CD4-positive, alpha-beta T cell treated with Interleukin-21 for 1 hour (primary cell): Measurements from ENCODE around the gene KCNT1.

Experiments used
- DNase-seq: peaks from one replicate; pipeline ENCODE4 v3.0.0-alpha.2; 2020

Gene KCNT1

DNA sequence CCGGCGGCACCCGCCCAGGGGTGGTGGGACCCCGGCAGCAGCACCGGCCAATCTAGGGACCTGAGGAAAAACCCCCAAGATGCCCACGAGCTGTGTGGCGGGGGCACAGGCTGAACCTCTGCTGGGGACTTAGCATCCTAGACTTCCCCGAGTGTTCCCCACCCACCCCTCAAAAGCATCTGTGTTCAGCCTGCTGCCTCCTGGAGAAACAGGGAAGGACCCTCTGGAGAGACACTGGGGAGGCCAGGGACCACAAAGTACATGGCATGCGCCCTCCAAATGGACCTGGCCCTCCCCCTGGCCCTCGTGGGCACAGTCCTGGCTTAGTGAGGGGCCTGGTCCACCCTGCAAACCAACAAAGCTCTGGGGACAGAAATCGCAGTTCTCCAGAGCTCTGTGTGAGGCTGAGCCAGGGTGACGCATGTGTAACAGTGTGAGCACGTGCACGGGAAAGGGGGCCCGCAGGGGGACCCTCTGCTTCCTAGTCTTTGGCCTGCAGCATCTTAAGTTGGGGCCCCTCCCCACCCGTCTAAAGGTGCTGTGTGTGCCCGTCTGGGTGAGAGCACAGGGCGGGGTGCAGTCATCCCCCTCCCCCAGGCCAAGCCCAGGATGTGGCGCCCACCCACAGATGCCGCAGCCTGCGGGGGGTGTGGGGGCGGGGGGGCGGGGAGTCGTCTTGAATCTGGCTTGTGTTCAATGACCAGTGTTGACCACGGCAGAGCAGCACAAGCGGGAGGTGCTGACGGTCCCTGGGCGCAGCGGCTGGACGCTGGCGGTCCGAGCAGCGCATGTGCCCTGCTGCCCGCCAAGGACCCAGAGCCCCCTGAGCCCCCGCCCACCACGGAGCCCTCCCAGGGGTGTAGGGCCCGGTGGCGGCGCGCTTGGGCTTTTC is 672 bp upstream of the KCNT1 start:
- DNase-seq, result no peak

DNA sequence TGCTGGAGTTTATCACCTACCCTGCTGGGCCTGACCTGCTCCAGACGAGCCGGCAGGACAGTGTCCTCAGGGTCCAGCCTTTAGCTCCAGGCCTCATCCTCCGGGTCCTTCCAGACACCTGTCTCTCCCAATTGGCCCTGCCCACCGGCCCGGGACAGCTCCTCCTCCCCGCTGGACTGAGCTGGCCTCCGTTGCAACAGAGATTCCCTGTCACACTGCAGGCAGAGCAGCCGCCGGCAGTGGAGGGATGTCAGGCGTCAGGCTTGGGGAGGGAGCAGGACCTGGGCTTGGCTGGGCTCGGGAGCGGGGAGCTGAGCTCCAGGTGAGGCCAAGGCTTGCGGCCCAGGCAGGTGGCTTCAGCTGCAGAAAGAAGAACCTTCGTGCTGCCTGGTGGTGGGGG is 1.7 kb downstream of the KCNT1 start:
- no peak for DNase-seq

DNA sequence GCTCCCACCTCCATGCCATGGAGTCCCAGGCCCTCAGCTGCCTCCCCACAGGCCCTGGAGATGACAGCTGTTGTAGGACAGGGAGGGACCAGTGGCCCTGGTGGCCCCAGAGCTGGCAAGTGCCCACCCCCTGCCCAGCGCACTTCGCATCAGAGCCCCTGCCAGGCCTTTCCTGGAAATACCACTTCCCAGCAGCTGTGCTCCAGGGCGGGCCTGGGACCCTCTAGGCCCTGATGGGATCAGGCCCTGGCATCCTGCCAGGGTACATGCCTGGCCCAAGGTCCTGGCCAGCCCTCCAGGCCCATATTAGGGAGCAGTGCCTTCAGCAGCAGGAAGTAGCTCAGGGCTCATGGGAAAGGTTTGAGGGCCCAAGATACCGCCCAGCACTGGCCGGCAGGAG is 2.5 kb downstream of the KCNT1 start:
- DNase-seq, result no peak

DNA sequence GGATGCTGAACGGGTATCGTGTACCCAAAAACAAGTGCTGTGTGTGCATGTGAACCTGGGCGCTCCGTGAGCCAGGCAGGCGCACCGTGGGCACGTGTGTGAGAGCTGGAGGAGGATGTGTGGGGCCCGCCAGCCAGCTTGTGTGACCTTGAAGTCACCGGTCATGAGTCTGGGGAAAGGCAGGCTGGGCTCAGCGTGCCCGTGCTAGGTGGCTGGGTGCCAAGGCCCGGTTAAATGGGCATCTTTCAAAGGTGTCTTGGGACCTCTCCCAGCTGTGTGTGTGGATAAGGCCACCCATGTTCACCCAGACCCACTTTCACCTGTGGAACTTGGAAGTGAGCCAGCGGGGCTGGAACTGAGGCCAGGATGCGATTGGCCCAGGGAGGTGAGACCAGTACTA is 3.4 kb downstream of the KCNT1 start:
- no peak for DNase-seq

DNA sequence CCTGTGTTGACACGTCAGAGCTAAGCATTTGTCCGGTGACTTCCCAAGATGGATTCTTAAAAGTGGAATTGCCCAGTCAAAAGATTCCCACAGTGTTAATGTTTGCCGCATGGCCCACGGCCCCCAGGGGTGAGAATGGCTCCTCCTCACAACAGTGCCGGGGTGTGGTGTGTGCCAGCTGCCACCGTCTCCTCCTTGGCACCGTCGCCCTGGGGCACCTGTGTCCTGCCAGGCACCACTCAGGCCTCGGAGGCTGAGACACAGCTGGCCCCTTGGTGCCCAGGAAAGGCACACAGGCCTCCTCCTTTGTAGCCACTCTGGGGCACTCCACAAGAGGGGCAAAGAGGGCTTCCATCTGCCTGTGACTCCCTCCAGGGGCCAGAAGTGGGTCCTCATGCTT is 4.3 kb downstream of the KCNT1 start:
- DNase-seq, result no peak

DNA sequence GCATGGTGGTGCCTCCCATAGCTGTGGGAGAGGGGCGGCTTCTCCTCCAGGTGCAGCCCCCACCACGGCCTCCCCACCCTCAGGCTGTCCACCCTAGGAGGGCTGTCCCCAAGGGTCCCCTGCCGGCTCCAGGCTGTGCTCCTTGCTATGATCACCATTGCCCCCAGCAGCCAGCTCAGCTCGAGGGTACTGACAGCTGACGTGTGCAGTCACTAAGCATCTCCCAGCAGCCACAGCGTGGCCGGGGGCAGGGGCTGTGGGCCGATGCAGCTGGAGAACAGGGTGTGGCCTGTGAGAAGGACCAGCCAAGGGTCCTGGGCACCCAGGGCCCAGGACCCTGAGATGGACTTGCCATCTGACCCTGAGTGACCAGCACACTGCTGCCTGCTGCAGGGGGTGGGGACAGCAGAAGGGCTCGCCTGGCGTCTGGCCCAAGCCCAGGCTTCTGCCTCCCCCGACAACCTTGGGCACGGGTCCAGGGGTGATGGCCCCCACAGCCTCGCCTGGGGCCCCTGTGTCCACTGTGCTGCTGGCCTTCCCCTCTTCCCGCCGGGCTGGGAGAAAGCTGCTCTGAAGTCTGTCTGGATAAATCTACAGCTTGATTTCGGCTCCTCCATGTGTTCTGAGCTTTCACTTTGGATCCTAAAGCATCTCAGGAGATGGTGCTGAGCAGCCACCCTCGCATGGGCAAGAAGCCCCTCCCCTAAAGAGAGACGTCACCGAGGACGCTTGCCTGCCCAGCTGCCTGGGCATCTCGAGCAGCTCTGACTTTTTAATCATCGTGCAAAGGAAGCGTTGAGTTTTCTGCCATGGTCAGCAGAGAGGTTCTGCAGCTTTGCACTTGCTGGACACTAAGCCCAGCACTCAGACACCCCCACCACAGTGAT is 5.5 kb downstream of the KCNT1 start:
- DNase-seq, result no peak

DNA sequence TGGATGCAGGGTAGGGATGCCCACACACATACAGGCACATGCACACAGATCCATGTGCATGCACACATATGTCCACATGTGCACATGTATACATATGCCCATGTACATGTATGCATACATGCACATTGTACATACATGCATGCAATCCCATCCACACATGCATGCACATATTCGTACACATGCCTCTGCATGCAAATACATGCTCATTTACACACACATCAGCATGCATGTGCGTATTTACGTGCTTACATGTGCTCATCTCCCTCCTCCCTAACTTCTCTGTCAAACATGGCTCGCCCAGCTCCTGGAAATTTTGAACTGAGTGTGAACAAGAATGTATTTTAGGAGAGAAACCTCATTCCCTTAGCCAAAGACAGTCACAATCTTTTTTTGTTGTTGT is 6.2 kb downstream of the KCNT1 start:
- DNase-seq, result no peak

DNA sequence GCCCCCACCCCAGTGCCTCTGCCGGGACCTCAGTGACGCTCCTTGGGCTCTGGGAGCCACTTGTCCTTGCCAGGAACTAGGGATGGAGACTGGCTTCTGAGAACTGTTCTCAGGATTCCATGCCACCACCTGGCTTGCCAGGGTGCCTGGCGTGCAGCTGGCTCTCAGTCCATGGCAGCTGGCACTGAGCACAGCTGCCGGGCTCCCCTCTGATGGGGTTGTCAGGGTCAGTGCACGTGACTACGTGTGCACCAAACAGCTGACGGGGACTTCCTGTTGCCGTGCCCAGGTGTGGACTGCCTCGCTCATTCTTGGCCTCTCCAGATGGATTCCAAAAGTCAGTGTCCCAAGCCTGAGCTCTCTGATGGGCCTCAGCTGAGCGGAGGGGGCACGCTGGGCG is 9.4 kb downstream of the KCNT1 start:
- no peak for DNase-seq

DNA sequence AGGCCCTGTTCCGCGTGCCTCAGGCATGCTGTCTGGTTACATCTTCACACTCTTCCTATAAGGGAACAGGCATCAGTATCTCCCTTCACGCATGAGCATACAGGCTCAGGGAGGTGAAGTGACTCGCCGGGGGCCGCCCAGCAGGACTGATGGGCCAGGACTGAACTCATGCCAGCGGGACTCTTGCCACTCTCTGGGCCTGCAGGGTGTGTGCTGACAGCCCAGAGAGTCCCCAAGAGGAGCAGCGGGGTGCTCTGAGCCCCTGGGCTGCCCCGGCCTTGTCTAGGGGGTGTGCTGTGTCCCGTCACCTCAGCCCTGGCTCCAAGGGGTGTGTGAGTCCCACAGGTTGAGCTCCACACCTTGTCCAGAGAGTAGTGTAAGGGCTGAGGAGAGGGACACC is 9.9 kb downstream of the KCNT1 start:
- no peak for DNase-seq

DNA sequence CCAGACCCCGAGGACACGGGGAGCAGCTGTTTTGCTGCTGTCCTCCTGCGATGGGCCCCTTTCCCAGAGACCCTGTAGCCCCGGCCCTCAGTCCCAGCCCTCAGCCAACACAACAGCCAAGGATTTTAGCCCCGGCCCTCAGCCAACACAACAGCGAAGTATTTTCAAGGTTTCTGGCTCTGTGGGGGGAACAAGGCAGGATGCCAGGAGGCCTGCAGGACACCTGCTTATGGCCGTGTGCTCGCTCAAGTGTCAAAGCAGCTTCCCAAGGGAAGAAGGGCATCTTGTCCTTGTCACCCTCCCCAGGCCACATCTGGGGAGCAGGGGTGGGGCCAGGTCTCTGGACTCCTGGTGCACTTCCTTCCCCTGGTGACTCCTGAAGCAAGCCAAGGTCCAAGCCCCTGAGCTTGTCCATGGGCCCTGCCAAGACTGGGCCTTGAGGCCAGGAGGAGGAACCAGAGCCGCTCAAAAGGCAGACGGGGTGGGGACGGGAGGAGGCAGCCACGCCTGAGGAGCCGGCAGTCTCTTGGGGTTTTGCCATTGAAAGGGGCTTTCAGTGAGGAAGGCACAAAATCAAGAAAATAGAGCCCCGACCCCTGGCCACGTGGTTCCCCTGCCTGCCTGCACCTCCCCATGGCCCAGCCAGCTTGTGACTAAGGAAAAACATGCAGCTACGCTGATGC is 10.8 kb downstream of the KCNT1 start:
- no peak for DNase-seq

DNA sequence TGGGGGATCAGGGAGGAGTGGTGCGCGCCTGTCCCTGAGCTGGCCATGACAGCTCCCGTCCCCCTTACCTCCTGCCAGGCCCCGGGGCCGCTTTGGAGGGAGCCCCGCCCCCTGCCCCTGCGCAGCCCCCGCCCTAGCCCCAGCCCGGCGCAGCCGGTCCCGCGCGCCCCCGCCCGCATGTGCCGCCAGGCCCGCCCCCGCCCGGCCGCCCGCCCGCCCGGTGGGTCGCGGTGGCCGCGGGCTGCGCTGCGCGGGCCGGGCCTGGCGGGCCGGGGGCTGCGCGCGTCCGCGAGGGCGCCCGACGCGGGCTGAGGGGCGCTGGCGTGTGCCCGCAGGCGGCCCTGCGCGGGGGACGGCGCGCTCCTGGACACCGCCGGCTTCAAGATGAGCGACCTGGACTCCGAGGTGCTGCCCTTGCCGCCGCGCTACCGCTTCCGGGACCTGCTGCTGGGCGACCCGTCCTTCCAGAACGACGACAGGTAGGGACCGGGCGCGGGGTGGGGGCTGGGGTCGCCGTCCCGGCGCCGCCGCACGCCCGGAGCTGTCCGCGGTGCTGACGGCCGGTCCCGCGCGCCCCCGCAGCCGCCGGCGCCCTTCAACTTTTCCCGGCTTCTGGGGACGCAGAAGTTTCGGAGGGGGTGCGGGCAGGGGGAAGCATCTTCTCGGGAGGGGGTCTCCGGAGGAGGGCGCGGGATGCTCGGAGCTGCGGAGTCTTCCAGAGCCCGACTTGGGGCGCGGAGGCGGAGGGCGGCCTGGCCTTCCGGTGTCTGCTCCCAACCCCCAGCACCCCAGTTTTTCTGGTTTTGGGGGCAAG is 12.5 kb downstream of the KCNT1 start:
- no peak for DNase-seq

DNA sequence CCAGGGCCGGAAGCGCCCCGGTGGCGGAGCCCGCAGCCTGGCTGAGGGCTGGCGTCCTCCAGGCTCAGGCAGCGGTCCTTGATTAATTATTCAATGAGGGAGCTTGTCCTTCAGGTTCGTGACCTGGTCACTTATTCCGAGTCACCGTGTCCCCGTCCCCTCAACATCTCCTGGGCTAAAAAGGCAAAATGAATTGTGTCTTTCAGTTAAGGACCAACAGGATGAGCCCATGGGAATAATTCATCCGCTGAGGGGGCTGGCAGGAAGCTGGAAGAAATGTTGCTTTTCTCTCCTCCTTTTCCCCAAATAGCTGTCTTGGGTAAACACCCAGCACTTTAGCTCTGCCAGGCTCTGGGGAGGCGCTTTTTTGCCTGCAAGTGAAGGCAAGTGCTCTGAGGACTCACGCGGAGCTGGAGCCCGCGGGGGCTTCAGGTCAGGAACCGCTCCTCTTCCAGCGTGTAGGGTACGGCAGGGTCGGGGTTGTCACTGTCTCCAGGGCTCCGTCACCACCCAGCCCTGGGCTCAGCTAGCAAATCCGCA is 13.1 kb downstream of the KCNT1 start:
- no peak for DNase-seq

DNA sequence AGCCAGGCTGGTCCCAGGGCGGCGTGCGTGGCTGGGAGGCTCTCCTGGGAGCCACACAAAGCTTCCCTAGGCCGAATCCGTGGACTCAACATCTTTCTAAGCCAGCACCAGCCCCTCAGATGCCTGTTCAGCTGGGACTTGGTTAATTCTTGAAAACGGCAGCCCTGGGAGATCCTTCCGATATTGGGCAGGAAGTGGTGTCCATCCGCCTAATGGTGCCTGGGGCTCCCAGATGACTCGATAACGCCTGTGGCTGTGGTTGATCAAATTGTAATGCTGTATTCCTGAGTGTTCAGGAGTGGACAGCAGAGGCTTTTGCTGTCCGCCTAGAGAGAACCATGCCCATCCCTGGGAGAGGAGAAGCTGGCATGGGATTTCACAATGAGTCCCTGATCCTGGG is 14.1 kb downstream of the KCNT1 start:
- DNase-seq, result no peak

DNA sequence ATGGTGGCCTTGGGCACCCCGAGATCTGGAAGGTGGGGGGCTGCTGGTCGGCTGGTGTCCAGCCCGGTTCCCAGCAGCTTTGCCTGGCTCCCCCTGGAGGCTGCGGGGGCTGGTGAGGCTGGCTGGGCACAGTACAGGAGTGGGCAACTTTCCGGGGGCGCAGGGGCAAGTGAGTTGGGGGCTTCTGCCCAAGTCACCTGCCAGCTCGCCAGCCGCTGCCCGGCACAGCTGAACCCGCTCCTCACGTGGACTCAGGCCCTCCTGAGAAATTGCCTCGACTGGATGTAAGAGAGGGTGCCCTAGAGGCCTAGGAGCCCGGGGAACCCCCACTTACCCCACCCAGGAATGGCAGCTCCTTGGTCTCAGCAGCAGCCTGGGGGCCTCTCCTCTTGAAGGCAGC is 15.4 kb downstream of the KCNT1 start:
- no peak for DNase-seq

DNA sequence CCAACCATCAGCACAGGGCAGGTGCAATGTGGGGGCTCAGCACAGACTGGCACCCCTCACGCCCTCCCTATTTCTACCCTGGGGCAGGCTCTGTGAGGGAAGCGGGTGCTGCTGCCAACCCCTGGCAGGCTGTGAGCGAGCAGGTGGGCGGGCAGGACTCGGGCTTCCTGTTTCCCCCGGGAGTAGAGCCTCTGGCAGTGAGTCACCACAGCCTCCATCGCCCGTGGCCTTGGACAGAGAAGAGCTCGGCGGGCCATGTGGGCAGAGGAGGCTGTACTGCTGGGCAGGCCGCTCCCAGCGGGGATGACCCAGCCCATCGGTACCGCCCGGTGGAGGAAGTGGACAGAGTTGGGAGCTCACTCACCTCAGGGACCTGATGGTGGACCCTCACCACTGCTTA is 16.6 kb downstream of the KCNT1 start:
- no peak for DNase-seq

DNA sequence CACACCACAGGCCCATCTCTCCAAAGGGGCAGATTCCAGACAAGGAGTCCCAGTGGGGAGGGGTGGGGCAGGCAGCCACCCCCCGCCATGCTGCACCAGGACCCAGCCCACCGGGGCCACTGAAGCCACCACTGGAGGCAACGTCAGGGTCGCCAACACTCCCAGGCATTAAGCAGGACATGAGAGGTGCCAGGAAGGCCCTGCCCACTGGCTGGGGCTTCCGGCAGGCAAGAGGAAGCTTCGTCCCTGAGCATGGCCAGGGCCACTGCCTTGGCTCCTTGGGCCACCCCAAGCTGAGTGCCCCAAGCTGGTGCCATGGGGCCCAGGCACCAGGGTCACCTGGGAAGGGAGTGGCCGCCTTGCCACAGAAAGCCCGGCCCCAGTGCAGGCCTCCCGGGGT is 17.5 kb downstream of the KCNT1 start:
- DNase-seq, result no peak

DNA sequence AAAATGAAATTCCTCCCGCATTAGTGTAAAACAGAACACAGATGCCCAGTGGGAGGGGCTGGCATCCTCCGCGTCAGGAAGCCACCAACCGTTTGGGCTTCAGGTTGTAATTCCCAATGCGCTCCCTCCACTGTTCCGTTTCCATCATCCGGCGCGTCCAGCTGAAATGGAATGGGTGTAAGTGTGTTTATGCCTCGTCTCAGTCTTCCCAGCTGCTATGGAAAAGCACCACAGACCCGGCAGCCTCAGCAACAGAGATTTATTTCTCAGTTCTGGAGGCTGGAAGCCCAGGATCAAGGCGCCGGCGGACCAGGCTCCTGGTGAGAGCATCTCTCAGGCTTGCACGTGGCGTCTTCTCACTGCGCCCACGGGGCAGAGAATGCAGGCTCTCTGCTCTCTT is 20.4 kb downstream of the KCNT1 start:
- no peak for DNase-seq

DNA sequence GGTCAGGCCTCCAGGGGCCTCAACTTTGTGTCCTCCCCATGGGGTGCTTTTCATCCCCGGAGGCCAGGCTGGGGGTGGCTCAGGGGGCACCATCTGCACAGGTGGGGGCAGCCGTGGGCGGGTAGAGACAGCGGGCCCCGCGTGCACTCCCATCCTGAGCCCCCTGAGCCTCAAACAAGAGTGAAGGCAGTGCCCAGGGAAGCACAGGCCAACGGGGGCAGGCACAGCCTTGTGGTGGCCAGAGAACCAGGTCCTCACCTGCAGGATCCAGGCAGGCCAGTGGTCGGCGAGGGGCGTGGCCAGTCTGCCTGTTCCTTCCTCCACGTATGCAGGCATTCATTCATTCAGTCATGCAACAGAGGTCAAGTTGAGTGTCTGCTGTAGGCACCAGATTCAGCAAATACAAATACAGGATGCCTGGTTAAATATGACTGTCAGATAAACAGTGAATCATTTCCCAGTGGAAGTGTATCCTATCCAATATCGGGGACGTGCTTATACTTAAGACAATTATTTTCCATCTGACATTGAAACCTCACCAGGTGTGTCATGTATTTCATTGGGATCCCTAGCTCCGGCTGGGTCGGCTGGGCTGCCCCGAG is 22.3 kb downstream of the KCNT1 start:
- no peak for DNase-seq

DNA sequence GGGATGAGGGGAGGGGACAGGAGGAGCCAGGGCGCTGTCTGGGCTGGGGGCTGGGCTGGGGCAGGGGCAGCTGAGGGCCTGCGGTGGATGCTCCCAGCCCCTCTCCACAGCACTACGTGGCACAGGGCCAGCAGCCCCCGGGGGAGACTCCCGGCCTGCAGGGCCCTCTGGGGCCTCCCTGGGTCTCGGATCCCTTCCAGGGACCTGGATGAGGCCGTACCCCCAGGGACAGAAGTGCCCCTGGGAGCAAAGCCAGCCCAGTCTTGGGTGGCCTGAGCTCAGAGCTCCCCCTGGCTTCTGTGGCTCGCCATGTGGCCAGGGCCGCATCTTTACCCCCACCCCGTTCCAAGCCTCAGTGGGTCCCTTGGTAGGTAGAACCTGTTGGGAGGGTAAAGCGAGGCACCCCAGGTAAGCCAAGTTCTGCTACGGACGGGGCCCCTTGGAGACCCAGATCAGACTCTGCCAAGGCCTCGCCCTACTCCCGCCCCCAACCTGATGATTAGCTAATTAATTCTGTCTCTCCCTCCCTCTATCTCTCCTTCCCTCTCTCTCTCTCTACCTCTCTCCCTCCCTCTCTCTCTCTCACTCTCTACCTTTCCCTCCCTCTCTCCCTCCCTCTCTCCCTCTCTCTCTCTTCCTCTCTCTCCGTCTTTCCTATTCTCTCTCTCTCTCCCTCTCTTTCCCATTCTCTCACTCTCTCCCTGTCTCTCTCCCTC is 24.3 kb downstream of the KCNT1 start:
- DNase-seq, result no peak

DNA sequence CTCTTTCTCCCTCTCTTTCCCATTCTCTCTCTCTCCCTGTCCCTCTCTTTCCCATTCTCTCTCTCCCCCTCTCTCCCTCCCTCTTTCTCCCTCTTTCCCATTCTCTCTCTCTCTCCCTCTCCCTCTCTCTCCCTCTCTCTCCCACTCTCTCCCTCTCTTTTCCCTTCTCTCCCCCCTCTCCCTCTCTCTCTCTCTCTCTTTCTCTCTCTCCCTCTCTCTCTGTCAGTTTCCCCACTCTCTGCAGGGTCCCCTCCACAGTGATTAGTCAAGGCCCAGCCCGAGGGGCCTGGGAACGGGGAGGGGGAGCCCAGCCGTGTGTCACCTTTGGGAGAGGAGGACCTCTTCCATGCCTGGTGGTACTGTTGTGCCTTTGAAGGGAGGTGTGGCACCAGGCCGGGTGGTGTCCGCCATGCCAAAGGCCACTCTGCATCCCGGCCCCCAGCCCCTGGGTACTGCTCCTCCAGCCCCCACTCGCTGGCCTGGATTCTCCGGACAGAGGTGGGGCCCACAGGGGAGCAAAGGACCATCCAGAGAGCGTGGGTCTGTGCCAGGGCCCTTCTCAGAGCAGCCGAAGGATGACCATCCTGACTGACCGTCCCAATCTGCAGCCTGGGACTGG is 25.4 kb downstream of the KCNT1 start:
- no peak for DNase-seq
